G401 (cell line): Measurements from ENCODE around the gene CLCF1. TPM values are rescaled to one million over a fixed set of nuclear protein-coding genes. Genes with fewer than 3 reads are reported as not detected.

Experiments
- DNase-seq: peaks from one replicate; pipeline ENCODE4 v3.0.0-alpha.2; 2015; ENCODE audit warnings: low spot score
- in situ Hi-C: cut with HindIII; loops from 2 replicates; pipeline ENCODE4 v1.10.0; 2016; ENCODE audit warnings: low sequenced_read_pairs, mixed read lengths
- total RNA-seq: library from RNA; depleted of rRNA; stranded (reverse); fragments of >200 nt; shearing (Covaris generic); gene quantifications from 2 replicates; pipeline ENCODE4 v1.2.3, GENCODE V29; 2014; rRNA removed

Gene CLCF1
- total RNA-seq, 1 experiment from 2014 or later = 1.9 TPM

DNA sequence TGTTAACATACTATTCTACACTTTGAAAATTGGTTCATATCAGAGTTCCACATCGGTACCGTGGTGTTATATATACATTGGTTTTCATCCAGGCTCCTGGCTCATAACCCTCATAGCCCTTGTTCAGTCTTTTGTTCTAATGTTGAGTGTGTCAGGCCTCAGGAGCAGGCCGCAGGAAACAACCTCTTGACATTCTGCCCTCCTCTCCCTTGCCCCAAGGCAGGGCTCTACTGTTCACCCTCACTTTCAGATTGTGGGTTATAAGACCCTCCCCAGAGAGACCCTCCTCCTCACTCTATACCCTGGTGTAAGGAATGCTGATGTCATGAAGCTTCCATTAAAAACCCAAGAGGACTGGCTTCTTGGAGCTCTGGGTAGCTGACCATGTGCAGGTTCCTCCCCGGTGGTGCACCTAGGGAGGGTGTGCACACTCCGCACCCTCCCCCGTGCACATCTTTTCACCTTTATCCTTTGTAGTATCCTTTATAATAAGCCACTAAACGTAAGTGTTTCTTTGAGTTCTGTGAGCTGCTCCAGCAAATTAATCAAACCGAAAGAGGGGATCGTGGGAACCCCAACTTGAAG, 58.0 kb downstream of the CLCF1 start:
- no peak for DNase-seq
- in situ Hi-C loops = loop anchor here (10.0 kb wide), 1 partner anchor 61 kb away; no protein-coding TSS in a partner anchor

- no peak for DNase-seq
- in situ Hi-C loops = loop anchor here (10.0 kb wide), 1 partner anchor 59 kb away; no protein-coding TSS in a partner anchor
Observed at GRCh38 chr11:67314218-67314617, 59.2 kb downstream of the CLCF1 start.

Other genes starting within 250 kb of the CLCF1 start
- 35.1 and 48.8 TPM in 2 replicates for gene GRK2, start 107.1 kb downstream of the CLCF1 start, total RNA-seq
- 25.2 and 40.3 TPM in 2 replicates for gene ANKRD13D, start 84.3 kb downstream of the CLCF1 start, total RNA-seq
- gene SSH3, start 70.1 kb downstream of the CLCF1 start, total RNA-seq = 1.5 and 1.8 TPM in 2 replicates
- 15.2 and 19.4 TPM in 2 replicates for gene POLD4, start 20.1 kb downstream of the CLCF1 start, total RNA-seq
- gene RAD9A, start 18.4 kb upstream of the CLCF1 start, total RNA-seq = 20.3 and 38.1 TPM in 2 replicates
- gene PPP1CA, start 28.3 kb upstream of the CLCF1 start, total RNA-seq = 319 TPM in 2 replicates
- 0.10 and 0.31 TPM in 2 replicates for gene TBC1D10C, start 30.5 kb upstream of the CLCF1 start, total RNA-seq
- not detected in 2 replicates for gene CARNS1, start 42.1 kb upstream of the CLCF1 start, total RNA-seq
- 121 and 125 TPM in 2 replicates for gene RPS6KB2, start 54.9 kb upstream of the CLCF1 start, total RNA-seq
- not detected in 2 replicates for gene PTPRCAP, start 64.1 kb upstream of the CLCF1 start, total RNA-seq
- 177 and 184 TPM in 2 replicates for gene CORO1B, start 69.9 kb upstream of the CLCF1 start, total RNA-seq
- gene GPR152, start 79.1 kb upstream of the CLCF1 start, total RNA-seq = not detected in 2 replicates
- not detected in 2 replicates for gene CABP4, start 81.8 kb upstream of the CLCF1 start, total RNA-seq
- 88.8 and 126 TPM in 2 replicates for gene TMEM134, start 95.7 kb upstream of the CLCF1 start, total RNA-seq
- gene AIP, start 109.4 kb upstream of the CLCF1 start, total RNA-seq = 73.5 and 102 TPM in 2 replicates
- 27.0 and 35.2 TPM in 2 replicates for gene PITPNM1, start 131.8 kb upstream of the CLCF1 start, total RNA-seq
- gene CDK2AP2, start 134.6 kb upstream of the CLCF1 start, total RNA-seq = 36.1 and 36.4 TPM in 2 replicates
- not detected in 2 replicates for gene CABP2, start 149.8 kb upstream of the CLCF1 start, total RNA-seq
- gene GSTP1, start 210.2 kb upstream of the CLCF1 start, total RNA-seq = 1,075 and 1,129 TPM in 2 replicates
- gene NDUFV1, start 233.3 kb upstream of the CLCF1 start, total RNA-seq = 412 and 488 TPM in 2 replicates